GM19025 (cell line): ENCODE results near the gene PRKCA.
"Not testable (repeated sequence)": the region's sequence is repeated elsewhere in the genome, so short reads cannot be mapped to it uniquely, and the experiment has no call there.

Experiments
- ATAC-seq: cut with Tn5 transposase; IDR thresholded peaks from one replicate; pipeline ENCODE4 v1.9.1; 2021; ENCODE audit warnings: mild to moderate bottlenecking, low read depth, moderate library complexity; ENCODE audit not compliant: unreplicated experiment

PRKCA gene

GRCh38 chr17:66301864-66302741, at the start of gene PRKCA:
Gene PRKCA, plus strand, starts transcription at chr17:66302613.
- peak; percentile 78 for ATAC-seq

GRCh38 chr17:66253458-66253857, 49.0 kb upstream of the PRKCA start:
- ATAC-seq = not testable (repeated sequence)

- no peak for ATAC-seq
These were observed 47.3 kb upstream of the PRKCA start for GRCh38 chr17:66255112-66255511.

- ATAC-seq = no peak
These were observed 46.9 kb upstream of the PRKCA start for GRCh38 chr17:66255527-66255971.

- ATAC-seq = no peak
These were observed 42.1 kb upstream of the PRKCA start for GRCh38 chr17:66260275-66260674.

- no peak for ATAC-seq
These were observed 41.7 kb upstream of the PRKCA start for GRCh38 chr17:66260688-66261087.

GRCh38 chr17:66262767-66263166, 39.6 kb upstream of the PRKCA start:
- ATAC-seq = no peak

GRCh38 chr17:66264696-66265095, 37.7 kb upstream of the PRKCA start:
- ATAC-seq = no peak

GRCh38 chr17:66268247-66268927, 34.0 kb upstream of the PRKCA start:
- ATAC-seq = no peak

- ATAC-seq = no peak
These were observed 32.3 kb upstream of the PRKCA start for GRCh38 chr17:66270106-66270505.

- no peak for ATAC-seq
These were observed 30.9 kb upstream of the PRKCA start for GRCh38 chr17:66271512-66271911.

- ATAC-seq = no peak
These were observed 29.4 kb upstream of the PRKCA start for GRCh38 chr17:66272811-66273585.

- no peak for ATAC-seq
These were observed 28.9 kb upstream of the PRKCA start for GRCh38 chr17:66273586-66273848.

GRCh38 chr17:66275651-66276050, 26.8 kb upstream of the PRKCA start:
- ATAC-seq = no peak

GRCh38 chr17:66276328-66276937, 26.0 kb upstream of the PRKCA start:
- no peak for ATAC-seq

- ATAC-seq = no peak
These were observed 25.2 kb upstream of the PRKCA start for GRCh38 chr17:66277191-66277590.

GRCh38 chr17:66281661-66282369, 20.6 kb upstream of the PRKCA start:
- ATAC-seq = no peak

- no peak for ATAC-seq
These were observed 19.0 kb upstream of the PRKCA start for GRCh38 chr17:66283296-66283934.

- ATAC-seq = no peak
These were observed 18.4 kb upstream of the PRKCA start for GRCh38 chr17:66283971-66284370.

GRCh38 chr17:66285149-66285548, 17.3 kb upstream of the PRKCA start:
- no peak for ATAC-seq
